ENCODE results near the gene HES5.

Gene HES5

DNA sequence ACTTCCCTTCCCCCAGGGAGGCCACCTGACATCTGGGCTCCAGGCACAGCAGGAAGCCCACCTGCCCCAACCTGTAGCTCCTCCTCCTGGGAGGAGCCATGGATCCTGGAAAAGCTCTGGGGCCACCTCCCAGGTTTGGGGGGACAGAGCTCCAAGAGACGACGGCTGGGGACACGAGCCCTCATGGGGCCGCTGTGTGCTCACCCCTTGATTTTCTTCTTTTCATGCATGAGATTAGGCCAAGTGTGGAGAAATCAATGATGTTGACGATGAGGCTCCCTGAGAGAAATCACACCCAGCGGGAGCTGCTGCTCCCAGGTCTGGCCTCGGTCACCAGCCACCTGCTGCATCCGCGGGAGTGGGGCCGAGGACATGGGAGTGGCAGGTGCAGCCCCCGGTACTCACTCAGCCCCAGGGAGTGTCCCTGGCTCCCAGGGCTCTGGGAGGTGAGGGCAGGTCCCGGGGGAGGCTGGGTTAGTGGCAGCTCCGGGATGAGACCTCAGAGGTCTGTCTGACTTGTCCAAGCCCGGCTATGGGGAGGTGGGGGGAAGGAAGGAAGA is 34.8 kb upstream of the HES5 start:
- Histone ChIP-seq H3K27me3 (ENCODE audit: insufficient read depth, insufficient read length) (no peaks in the 10 kb centered on the region), H3K9ac (ENCODE audit: insufficient read length, low read depth) (no peak overlapping the region), H3K36me3 (ENCODE audit: insufficient read depth, insufficient read length, low read length) (no peaks in the 10 kb centered on the region), H3K9me3 (ENCODE audit: insufficient read depth, low read length) (no peaks in the 10 kb centered on the region), H3K4me3 (ENCODE audit: insufficient read length, low read depth) (no peak overlapping the region), H3K4me1 (ENCODE audit: insufficient read depth, insufficient read length) (peaks cover 10% of the 10 kb centered on the region)
- TF ChIP-seq SUZ12 (IDR thresholded peaks at IDR 0.05; ENCODE audit: extremely low read depth, insufficient read depth, insufficient read length): no peak
- TF ChIP-seq ZNF274 (IDR thresholded peaks at IDR 0.05; ENCODE audit: low read depth, low read length): no peak
- no peak for TF ChIP-seq YY1 (IDR thresholded peaks at IDR 0.05; ENCODE audit: insufficient read depth, insufficient read length)
- no peak for DNase-seq (ENCODE audit: low read depth, low spot score)

GRCh38 chr1:2564006-2564814 is 34.1 kb upstream of the HES5 start:
- Histone ChIP-seq H3K4me3 (ENCODE audit: insufficient read length, low read depth) (no peak overlapping the region), H3K36me3 (ENCODE audit: insufficient read depth, insufficient read length, low read length) (no peaks in the 10 kb centered on the region)

DNA sequence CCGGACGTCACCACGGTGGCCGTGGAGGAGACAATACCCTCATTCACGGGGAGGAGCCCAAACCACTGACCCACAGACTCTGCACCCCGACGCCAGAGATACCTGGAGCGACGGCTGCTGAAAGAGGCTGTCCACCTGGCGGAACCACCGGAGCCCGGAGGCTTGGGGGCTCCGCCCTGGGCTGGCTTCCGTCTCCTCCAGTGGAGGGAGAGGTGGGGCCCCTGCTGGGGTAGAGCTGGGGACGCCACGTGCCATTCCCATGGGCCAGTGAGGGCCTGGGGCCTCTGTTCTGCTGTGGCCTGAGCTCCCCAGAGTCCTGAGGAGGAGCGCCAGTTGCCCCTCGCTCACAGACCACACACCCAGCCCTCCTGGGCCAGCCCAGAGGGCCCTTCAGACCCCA is 33.1 kb upstream of the HES5 start:
- TF ChIP-seq ZNF274 (IDR thresholded peaks at IDR 0.05; ENCODE audit: low read depth, low read length) (no peak), SUZ12 (IDR thresholded peaks at IDR 0.05; ENCODE audit: extremely low read depth, insufficient read depth, insufficient read length) (no peak), YY1 (IDR thresholded peaks at IDR 0.05; ENCODE audit: insufficient read depth, insufficient read length) (no peak)
- DNase-seq (ENCODE audit: low read depth, low spot score): no peak
- Histone ChIP-seq H3K36me3 (ENCODE audit: insufficient read depth, insufficient read length, low read length) (no peaks in the 10 kb centered on the region), H3K4me1 (ENCODE audit: insufficient read depth, insufficient read length) (peaks cover 10% of the 10 kb centered on the region), H3K9ac (ENCODE audit: insufficient read length, low read depth) (no peak overlapping the region), H3K9me3 (ENCODE audit: insufficient read depth, low read length) (no peaks in the 10 kb centered on the region), H3K4me3 (ENCODE audit: insufficient read length, low read depth) (no peak overlapping the region), H3K27me3 (ENCODE audit: insufficient read depth, insufficient read length) (no peaks in the 10 kb centered on the region)

More at GRCh38 chr1:2564006-2564814, 34.1 kb upstream of the HES5 start:
- H3K9ac ChIP-seq (ENCODE audit: insufficient read length, low read depth): no peak overlapping the region
- no peaks in the 10 kb centered on the region for H3K9me3 ChIP-seq (ENCODE audit: insufficient read depth, low read length)
- DNase-seq (ENCODE audit: low read depth, low spot score): no peak
- no peak for TF ChIP-seq SUZ12 (IDR thresholded peaks at IDR 0.05; ENCODE audit: extremely low read depth, insufficient read depth, insufficient read length)
- TF ChIP-seq YY1 (IDR thresholded peaks at IDR 0.05; ENCODE audit: insufficient read depth, insufficient read length): no peak
- TF ChIP-seq ZNF274 (IDR thresholded peaks at IDR 0.05; ENCODE audit: low read depth, low read length): no peak
- peaks cover 10% of the 10 kb centered on the region for H3K4me1 ChIP-seq (ENCODE audit: insufficient read depth, insufficient read length)
- no peaks in the 10 kb centered on the region for H3K27me3 ChIP-seq (ENCODE audit: insufficient read depth, insufficient read length)

DNA sequence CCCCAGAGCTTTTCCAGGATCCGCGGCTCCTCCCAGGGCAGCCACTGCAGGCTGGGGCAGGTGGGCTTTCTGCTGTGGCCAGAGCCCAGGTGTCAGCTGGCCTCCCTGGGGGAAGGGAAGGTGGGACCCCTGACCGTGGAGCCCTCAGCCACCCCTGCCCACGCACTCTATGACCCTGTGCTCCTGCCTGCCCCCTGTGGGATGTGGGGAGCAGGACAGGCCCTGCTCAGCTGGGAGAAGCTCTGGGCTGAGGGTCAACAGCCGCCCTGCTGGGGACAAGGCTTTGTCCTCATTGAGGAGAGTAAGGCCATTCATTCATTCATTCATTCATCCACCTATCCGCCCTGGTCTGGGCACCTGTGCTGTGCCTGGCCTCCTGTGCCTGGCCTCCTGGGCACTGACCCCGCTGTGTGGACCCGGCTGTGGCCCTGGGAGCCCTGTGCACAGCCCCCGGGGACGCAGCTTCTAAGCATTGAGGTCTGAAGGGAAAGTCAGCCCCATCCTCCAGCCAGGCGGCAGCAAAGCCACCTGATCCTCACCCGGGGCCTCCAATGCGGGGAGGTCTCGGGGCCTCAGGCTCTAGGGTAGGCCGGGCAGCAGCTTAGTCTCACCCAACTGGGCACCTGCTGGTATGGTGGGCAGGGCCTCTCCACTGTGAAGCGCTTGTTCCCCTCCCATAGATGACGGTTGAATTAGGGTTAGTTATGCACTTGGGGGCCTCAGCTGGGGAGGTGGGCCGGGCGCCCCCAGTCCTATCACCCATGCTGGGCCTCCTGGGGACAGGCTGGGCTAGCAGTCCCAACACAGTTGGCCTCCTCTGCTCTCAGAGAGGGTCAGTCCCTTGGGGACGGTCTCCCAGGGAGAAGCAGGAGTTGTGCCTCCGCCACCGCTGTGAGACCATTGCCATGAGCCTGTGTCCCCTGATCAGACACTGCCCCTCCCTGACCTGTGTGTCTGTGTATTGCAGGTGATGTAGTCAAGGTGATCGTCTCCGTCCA is 32.1 kb upstream of the HES5 start:
- peaks cover 9% of the 10 kb centered on the region for H3K4me1 ChIP-seq (ENCODE audit: insufficient read depth, insufficient read length)
- no peak for TF ChIP-seq SUZ12 (IDR thresholded peaks at IDR 0.05; ENCODE audit: extremely low read depth, insufficient read depth, insufficient read length)
- no peak for TF ChIP-seq ZNF274 (IDR thresholded peaks at IDR 0.05; ENCODE audit: low read depth, low read length)
- TF ChIP-seq YY1 (IDR thresholded peaks at IDR 0.05; ENCODE audit: insufficient read depth, insufficient read length): no peak
- no peaks in the 10 kb centered on the region for H3K9me3 ChIP-seq (ENCODE audit: insufficient read depth, low read length)
- H3K27me3 ChIP-seq (ENCODE audit: insufficient read depth, insufficient read length): no peaks in the 10 kb centered on the region
- H3K9ac ChIP-seq (ENCODE audit: insufficient read length, low read depth): no peak overlapping the region
- H3K36me3 ChIP-seq (ENCODE audit: insufficient read depth, insufficient read length, low read length): no peaks in the 10 kb centered on the region
- DNase-seq (ENCODE audit: low read depth, low spot score): no peak
- no peak overlapping the region for H3K4me3 ChIP-seq (ENCODE audit: insufficient read length, low read depth)

DNA sequence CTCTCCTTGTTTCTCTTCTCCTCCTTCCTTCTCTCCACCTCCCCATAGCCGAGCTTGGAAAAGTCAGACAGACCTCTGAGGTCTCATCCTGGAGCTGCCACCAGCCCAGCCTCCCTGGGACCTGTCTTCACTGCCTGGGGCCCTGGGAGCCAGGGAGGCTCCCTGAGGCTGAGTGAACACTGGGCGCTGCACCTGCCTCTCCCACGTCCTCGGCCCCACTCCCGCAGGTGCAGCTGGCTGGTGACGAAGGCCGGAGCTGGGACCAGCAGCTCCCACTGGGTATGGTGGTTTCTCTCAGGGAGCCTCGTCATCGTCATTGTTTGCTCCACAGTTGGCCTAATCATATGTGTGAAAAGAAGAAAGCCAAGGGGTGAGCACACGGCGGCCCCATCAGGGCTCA is 31.4 kb upstream of the HES5 start:
- Histone ChIP-seq H3K9me3 (ENCODE audit: insufficient read depth, low read length) (no peaks in the 10 kb centered on the region), H3K4me1 (ENCODE audit: insufficient read depth, insufficient read length) (peaks cover 5% of the 10 kb centered on the region), H3K27me3 (ENCODE audit: insufficient read depth, insufficient read length) (no peaks in the 10 kb centered on the region), H3K36me3 (ENCODE audit: insufficient read depth, insufficient read length, low read length) (no peaks in the 10 kb centered on the region), H3K9ac (ENCODE audit: insufficient read length, low read depth) (no peak overlapping the region), H3K4me3 (ENCODE audit: insufficient read length, low read depth) (no peak overlapping the region)
- TF ChIP-seq YY1 (IDR thresholded peaks at IDR 0.05; ENCODE audit: insufficient read depth, insufficient read length) (no peak), SUZ12 (IDR thresholded peaks at IDR 0.05; ENCODE audit: extremely low read depth, insufficient read depth, insufficient read length) (no peak), ZNF274 (IDR thresholded peaks at IDR 0.05; ENCODE audit: low read depth, low read length) (no peak)
- DNase-seq (ENCODE audit: low read depth, low spot score): no peak

- Histone ChIP-seq H3K4me3 (ENCODE audit: insufficient read length, low read depth) (no peak overlapping the region), H3K36me3 (ENCODE audit: insufficient read depth, insufficient read length, low read length) (no peaks in the 10 kb centered on the region), H3K4me1 (ENCODE audit: insufficient read depth, insufficient read length) (peaks cover 6% of the 10 kb centered on the region), H3K9me3 (ENCODE audit: insufficient read depth, low read length) (no peaks in the 10 kb centered on the region), H3K9ac (ENCODE audit: insufficient read length, low read depth) (no peak overlapping the region), H3K27me3 (ENCODE audit: insufficient read depth, insufficient read length) (no peaks in the 10 kb centered on the region)
- TF ChIP-seq SUZ12 (IDR thresholded peaks at IDR 0.05; ENCODE audit: extremely low read depth, insufficient read depth, insufficient read length): no peak
- TF ChIP-seq YY1 (IDR thresholded peaks at IDR 0.05; ENCODE audit: insufficient read depth, insufficient read length): no peak
- no peak for TF ChIP-seq ZNF274 (IDR thresholded peaks at IDR 0.05; ENCODE audit: low read depth, low read length)
- DNase-seq (ENCODE audit: low read depth, low spot score): no peak
Observed at GRCh38 chr1:2560299-2561073, 30.4 kb upstream of the HES5 start.

All from NT2/D1 (cell line).